Stimulated activated CD8-positive, alpha-beta memory T cell treated with anti-CD3 and anti-CD28 coated beads, Interleukin-4, amount 100 ng/mL, for 24 hours (primary cell): ENCODE measurements around the gene ST7.
"Not testable (repeated sequence)": the region's sequence is repeated elsewhere in the genome, so short reads cannot be mapped to it uniquely, and the experiment has no call there.

Source experiments
- DNase-seq: peaks from one replicate; pipeline ENCODE4 v3.0.0-alpha.2; 2020; ENCODE audit warnings: low read depth

ST7 gene

GRCh38 chr7:117096942-117097341, 143.6 kb downstream of the ST7 start:
- DNase-seq: no peak

DNA sequence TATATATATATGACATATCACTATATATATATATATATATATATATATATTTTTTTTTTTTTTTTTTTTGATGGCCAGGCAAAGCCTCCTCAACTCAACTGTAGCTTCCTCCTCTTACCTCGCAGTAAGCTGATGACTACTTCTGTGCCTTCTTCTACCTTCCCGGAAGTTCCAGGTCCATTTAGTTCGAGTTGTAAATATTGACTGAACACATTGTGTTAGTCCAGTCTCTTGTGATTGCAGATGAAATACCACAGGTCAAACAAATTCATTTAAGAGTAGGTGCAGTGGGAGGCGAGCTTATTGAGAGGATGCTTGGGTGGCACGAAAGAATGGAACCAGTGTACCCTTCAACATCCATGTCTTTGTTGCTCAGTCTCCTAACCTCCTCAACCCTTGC, 144.6 kb downstream of the ST7 start:
- no peak for DNase-seq

- no peak for DNase-seq
These were observed 145.2 kb downstream of the ST7 start for GRCh38 chr7:117098457-117098856.

DNA sequence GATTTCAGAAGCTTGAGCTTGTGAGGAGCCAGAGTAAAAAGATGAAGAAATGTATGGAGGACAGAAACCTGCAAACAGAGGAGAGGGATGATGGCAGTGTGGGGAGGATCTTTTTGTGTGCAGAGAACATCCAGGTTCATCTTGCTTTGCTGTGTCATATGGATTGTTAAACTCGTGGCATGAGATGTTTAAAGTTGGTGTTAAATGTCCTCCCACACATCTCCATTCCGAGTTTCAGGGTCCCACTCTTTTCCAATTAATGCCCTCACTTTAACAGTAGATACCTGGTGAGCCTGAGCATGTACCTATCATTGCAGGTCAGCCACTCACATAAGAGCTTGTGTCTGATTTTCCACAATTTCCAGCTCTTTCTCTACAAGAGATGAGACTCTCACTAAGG, 147.7 kb downstream of the ST7 start:
- DNase-seq: no peak

- peak; percentile 11 for DNase-seq
These were observed 157.4 kb downstream of the ST7 start for GRCh38 chr7:117110480-117111315.

- no peak for DNase-seq
These were observed 158.2 kb downstream of the ST7 start for GRCh38 chr7:117111535-117111934.

DNA sequence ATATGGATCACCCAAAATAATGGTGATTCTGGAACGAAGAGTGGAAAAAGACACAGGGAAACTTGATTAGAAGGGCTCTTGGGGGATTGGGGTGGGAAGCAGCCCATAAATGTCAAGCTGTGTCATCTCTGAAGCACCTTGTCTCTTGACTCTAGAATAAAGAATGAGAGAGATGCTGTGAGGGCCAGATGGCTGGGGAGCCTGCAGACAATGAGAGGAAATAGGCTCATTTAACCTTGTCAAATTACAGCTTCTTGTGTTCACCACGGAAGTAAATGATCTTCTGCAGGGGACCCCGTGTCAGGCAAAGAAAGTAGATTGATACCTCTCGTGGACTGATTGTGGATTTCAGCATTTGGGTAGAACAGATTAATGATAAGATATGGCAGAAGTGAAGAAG, 159.3 kb downstream of the ST7 start:
- no peak for DNase-seq

DNA sequence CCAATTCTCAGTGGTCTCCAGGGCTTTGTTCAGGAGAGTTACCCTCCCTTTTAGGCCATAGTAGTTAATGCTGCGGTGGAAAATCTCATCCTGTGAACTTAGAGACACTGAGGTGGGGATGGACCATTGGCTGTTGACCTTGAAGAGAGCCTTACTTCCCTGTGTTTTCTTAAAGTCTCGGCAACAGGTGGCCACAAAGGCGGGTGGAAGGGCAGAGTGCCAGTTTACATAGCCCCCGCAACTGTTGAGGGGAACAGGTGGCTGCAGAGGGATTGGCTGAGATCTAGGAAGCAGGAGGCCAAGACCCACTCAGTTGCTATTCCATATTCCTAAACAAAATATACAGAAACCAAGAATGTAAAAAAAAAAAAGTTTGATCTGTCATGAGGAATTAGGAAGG, 160.6 kb downstream of the ST7 start:
- DNase-seq: no peak

GRCh38 chr7:117114272-117114671, 161.0 kb downstream of the ST7 start:
- no peak for DNase-seq

GRCh38 chr7:117116211-117116610, 162.9 kb downstream of the ST7 start:
- DNase-seq: no peak

- no peak for DNase-seq
These were observed 163.9 kb downstream of the ST7 start for GRCh38 chr7:117117172-117117571.

- DNase-seq: no peak
These were observed 165.4 kb downstream of the ST7 start for GRCh38 chr7:117118579-117119180.

- peak; percentile 59 for DNase-seq
These were observed 166.1 kb downstream of the ST7 start for GRCh38 chr7:117119192-117119924.

GRCh38 chr7:117120321-117120720, 167.0 kb downstream of the ST7 start:
- not testable (repeated sequence) for DNase-seq

GRCh38 chr7:117122036-117122435, 168.7 kb downstream of the ST7 start:
- not testable (repeated sequence) for DNase-seq

GRCh38 chr7:117122536-117122935, 169.2 kb downstream of the ST7 start:
- no peak for DNase-seq

- DNase-seq: no peak
These were observed 170.1 kb downstream of the ST7 start for GRCh38 chr7:117123311-117123926.

- DNase-seq: peak; percentile 50
These were observed 171.4 kb downstream of the ST7 start for GRCh38 chr7:117124591-117125220.

- DNase-seq: no peak
These were observed 173.4 kb downstream of the ST7 start for GRCh38 chr7:117126676-117127075.

DNA sequence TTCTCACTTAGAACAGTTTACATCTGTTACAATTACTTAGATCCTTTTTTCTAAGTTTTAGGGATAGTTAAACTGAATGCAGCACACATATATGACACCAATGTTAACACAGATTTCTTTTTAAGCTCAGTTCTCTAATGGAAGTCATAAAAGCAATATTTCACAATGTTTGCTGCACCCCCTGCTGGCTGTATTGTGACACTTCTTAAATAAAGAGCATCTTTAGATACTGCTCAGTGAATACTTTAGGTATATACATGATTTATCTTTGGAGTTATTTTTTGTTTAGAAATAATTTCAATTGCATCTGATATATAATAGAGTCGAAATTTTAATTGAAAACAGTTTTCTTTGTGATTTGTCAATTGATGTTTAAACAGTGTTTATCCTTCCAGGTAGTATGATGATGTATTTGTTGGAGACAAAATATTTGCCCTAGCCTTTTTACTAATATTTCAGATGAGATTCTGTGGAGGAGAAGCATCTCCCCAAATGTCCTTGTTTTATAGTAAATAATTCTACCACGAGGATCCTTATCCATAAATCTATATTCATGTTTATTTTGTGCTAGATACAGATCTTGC, 174.4 kb downstream of the ST7 start:
- no peak for DNase-seq

DNA sequence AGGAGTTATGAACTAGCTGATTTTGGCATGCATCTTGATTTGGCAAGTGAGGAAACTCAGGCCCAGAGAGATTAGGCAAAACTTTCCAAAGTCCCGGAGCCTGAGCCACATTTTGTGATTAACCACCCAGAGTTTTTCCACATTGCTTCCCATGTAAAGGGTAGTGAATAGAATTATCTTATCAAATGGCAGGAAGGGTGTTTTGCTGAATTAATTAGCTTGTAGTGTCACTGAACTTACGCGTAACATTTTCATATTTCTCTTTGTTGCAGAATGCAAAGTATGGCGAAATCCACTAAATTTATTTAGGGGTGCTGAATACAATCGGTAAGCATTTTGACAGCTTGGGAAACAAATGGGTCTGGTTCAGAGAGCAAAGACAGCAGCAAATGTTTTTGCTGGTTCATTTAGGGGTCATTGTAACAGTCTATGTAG, 176.2 kb downstream of the ST7 start:
- no peak for DNase-seq

- no peak for DNase-seq
These were observed 177.0 kb downstream of the ST7 start for GRCh38 chr7:117130262-117130661.
